ENCODE data around the gene SHC3. TPM values are rescaled to one million over a fixed set of nuclear protein-coding genes. Genes with fewer than 3 reads are reported as not detected.

Gene SHC3
- total RNA-seq, 1 experiment from 2014 or later, result 0.24 TPM

DNA sequence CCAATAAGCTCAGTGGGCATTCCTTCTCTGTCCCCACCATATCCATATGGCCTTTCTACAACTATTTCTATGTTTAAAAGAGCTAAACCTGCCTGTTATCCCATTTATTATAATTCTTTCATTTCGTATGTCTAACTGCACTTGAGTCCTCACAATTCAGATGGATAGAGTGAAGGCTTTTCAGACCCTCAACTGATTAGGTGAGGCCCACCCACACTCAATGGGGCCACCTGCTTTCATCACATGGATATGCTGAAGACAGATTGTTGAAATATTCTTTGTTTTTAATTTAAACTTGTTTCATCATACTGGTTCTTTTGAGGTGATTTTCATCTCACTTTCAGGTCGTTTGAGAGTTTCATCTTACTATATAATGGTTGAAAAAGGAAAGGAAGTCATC is 193.0 kb downstream of the SHC3 start:
- DNase-seq (ENCODE audit: low spot score), result no peak

DNA sequence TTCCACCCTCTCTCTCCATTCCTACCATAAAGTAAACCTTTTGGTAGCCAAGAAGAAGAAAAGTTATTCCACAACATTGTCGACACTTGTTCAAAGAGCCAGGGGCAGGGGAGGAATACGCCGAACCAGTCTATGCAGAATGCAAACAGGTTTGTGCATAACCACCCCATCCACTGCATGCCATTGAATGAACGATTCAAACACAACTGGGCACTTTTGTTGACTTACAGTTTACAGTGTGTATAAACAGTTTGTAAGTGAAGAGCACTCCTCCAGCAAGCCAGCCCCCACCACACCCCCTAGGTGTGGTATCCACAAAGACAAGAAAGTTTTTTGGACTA is 194.1 kb downstream of the SHC3 start:
- no peak for DNase-seq (ENCODE audit: low spot score)

DNA sequence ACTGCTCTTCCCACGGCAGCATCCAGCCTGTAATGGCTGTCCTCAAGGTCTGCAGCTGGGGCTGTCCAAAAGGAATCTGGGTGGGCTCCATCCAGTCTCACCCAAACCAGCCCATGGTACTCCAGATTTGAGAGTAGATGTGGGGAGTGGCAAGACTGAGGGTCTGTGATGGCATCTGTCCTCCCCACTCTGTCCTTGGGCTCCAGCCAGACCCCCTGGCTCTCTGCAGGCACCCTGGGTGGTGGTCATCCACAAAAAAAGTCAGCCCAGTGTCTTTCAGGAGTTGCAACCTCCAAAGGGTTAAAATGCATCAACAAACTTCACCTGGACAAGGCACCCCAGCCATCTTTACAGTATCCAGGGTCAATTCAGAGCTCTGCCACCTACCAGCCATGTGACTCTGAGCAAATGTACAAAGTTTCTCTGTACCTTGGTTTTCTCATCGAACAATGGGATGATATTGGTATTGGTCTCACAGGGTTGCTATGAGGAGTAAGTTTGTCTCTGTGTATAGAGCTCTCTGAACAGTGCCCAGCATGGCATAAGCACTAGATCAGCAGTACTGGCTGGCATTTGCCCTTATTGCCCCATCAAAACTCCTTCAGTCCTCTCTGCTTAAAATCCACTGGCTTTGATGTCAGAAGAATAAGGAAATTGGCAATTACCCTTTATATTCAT is 194.6 kb downstream of the SHC3 start:
- DNase-seq (ENCODE audit: low spot score), result no peak

DNA sequence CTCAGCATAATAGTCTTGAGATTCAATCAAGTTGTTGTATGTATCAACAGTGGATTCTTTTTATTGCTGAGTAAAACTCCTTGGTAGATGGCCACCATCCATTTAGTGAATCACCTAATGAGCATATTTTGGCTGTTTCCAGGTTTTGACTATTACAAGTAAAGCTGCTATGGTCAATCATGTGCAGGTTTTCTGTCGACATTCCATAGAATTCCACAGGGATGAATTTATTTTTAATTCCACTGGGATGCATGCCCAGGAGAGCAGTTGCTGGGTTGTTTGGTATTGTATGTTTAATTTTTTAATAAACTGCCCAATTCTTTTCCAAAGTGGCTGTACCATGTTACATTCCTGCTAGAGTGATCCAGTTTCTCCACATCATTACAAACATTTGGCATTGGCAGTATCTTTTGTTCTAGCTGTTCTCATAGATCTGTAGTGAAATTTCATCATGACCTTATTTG is 197.8 kb downstream of the SHC3 start:
- DNase-seq (ENCODE audit: low spot score), result peak; percentile 45

DNA sequence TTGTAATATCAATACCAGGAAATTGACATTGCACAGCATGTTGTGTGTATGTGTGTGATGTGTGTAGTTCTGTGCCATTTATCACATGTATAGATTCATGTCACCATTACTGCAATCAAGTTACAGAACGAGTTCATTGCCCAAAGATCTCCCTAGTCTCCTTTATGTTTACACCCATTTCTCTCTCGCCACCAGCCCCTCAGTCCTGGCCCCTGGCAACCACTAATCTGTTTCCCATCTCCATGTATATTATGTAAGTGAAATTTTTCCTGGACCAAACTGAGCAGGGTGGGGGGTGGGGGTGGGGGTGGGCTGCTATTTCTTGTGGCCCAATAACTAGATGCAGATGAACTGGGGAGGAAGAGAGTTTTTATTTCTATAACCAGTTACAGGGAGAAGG is 198.8 kb downstream of the SHC3 start:
- DNase-seq (ENCODE audit: low spot score), result no peak

DNA sequence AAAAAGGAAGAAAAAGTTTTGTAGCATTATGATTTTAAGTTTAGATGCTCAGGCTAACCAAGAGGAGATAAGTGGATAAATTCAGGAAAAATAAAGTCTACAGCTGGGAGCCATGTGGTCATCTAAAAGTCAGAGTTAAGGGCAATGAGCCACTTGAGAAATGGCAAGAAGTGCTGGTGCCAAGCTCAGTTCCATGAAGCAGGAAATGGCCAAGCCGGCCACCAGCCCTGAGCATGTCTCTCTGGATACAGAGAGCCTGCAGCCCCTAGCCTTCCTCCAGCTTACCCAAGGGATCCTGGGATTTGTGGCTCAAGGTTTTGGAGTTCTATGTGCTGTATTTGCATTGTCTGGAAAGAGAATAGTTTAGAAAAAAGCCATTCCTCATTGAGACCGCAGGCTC is 199.6 kb downstream of the SHC3 start:
- DNase-seq (ENCODE audit: low spot score), result no peak

DNA sequence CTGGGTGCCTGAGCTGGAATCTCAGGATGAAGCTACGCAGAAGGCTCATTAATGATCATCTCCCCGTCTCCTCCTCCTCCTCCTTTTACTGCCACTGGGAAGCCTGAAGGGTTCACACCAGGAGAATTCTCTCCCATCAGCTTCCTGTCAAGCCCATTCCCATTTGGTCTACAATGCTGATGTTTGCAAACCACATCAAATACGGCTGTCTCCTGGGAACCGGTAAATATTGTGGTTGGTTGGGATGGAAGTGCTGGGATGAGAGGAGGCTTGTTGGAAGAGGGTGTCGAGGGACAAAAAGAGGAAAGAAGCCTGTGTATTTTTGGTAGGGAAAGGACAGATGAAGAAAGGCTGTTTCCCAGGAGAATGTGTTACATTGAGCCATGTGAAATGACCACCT is 200.6 kb downstream of the SHC3 start:
- DNase-seq (ENCODE audit: low spot score), result no peak

DNA sequence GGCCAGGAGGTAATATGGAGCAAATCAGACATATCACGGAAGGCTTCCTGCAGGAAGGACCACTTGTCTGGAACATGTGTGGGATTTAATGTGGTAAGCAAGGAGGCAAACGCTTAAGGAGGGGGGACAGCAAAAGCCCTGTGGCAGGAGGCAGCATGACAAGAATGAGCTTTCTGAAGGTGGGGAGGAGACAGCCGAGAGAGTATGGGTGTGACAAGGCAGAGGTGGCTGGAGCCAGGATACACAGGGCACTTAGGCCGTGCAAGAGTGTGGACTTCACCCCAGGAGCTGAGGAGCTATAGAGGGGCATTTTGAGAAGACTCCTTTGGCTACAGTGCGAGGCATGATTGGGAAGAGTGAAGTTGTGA is 201.7 kb downstream of the SHC3 start:
- DNase-seq (ENCODE audit: low spot score), result no peak

DNA sequence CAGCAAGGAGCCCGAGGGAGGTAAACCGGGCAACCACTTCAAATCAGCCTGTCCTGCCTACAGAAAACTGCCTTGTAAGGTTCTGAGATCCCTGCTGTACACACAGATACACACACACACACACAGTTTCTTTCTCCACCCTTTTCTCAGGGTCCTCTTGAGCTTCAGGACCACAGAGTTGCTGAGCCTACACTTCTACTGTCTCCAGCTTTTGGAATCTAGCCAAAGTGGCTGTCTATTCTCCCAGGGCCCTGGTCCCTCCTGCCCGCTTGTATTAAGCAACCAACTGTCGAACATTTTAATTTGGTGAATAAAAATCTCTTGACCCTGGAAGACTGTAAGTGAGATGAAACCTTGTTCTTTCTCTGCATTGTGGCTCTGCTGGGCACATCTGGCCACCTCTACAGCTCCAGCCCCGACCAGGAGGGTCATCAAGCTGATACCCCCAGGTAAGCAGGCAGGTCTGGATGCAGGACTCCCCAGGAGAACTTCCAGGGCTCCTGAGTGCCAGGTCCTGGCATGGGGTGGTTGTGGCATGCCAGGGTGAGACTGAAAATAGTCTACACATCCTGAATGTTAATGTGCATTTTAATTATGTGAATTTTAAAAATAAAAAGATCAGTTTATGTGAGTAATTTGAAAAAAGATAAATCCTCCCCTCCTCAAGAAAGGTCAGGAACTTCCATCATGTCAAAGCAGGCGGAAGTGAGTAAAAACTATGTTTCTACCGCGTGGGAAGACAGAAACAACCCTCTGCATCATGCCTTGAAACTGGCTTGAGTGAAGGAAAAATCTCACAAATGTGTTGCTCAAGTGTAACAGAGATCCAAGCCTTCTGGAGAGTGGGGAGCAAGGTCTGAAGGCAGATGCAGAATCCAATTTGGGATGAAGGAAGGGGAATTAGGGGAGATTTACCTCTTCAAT is 202.4 kb downstream of the SHC3 start:
- DNase-seq (ENCODE audit: low spot score), result no peak

DNA sequence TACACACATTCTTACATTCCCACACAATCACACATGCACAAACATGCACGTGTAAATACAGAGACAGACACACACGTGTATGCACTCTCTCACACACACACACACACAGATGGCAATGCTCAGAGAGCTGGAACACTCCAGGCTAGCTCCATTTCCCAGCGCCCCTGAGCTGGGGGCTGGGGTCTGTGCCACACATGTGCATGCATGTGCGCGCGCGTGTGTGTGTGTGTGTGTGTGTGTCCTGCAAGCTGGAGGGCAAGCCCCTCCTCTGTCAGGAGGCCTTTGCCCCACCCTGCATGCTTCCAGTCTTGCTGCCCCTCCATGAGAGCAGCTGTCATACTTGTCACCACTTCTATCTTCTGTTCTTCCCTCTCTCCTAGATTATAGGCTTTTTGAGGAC is 204.0 kb downstream of the SHC3 start:
- DNase-seq (ENCODE audit: low spot score), result no peak

DNA sequence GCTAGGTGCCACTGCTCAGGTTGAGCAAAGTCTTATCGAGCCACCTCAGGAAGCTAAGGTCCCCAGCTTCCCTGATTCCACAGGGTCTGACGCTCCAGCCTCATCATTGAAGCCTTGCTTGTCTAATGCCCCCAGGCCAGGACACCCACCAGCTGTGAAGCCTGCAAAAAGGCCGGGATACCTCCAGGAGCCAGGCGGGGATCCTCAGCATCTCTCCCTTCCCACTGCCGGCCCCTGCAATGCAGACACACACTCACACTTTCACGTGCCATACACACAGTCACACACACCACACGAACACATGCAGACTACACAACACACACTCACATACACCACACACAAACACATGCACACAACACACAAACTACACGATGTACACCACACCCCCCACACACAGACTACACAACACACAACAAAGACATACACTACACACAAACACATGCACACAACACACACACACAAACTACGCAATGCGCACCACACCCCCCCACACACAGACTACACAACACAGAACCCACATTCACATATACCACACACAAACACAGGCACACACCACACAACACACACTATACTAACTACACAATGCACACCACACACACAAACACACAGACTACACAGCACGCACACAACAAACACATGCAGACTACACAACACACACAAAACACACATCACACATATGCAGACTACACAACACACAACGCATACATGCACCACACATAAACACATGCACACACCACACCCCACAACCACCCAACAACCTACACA is 205.2 kb downstream of the SHC3 start:
- DNase-seq (ENCODE audit: low spot score), result no peak

DNA sequence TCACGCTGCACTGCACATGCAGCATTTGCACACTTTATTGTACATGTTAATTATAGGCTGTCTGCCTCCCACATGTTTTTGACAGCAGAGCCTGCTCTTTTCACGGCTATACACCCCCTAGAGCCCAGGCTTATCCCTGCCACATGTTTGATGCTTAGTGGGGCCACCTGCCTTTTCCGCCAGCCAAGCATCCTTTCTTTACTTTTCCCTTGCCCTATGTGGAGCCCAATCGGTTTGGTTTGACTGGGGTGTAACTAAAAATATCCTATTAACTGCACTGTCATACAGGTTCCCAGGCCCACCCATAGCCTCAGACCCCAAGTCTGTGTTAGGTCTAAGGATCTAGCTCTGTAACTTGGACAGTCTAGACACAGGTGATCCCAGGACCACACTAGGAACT is 206.2 kb downstream of the SHC3 start:
- no peak for DNase-seq (ENCODE audit: low spot score)

DNA sequence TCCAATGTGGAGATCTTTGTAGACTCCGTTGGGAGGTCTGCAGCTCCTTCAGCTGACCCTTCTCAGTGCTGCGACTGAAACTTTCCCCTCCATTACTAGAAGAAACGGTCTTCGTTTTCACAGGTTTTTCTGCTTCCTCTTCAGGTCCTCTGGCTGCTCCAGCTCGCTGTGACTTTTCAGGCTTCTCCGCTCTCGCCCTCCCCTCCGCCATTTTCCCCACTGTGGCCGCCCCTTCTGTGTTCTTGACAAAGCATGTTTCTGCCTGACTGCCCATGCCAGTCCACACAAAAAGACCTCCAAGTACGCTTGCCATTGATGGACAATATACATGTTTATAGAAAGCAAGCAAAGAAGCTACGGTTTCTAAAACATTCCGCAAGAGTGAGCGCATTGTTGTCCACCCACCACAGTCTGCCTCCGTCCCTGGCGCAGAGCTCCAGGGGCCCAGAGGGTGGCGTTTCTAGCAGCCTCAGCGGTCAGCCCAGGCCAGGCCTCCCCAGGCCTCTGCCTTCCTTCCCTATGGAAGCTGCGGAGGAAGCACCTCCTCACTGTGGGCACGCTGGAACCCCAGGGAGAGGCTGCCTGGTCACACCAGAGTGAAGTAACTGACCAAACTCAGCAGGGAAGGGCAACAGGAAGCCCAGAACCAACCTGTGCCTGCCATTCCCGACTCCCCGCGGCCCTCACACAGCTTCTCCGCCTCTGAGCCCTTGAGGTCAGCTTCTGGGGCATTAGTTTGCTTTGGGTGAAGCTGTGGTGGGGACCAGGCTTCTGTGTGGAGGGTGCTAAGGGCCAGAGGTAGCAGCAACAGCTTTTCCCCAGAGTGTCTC is 207.3 kb downstream of the SHC3 start:
- no peak for DNase-seq (ENCODE audit: low spot score)

DNA sequence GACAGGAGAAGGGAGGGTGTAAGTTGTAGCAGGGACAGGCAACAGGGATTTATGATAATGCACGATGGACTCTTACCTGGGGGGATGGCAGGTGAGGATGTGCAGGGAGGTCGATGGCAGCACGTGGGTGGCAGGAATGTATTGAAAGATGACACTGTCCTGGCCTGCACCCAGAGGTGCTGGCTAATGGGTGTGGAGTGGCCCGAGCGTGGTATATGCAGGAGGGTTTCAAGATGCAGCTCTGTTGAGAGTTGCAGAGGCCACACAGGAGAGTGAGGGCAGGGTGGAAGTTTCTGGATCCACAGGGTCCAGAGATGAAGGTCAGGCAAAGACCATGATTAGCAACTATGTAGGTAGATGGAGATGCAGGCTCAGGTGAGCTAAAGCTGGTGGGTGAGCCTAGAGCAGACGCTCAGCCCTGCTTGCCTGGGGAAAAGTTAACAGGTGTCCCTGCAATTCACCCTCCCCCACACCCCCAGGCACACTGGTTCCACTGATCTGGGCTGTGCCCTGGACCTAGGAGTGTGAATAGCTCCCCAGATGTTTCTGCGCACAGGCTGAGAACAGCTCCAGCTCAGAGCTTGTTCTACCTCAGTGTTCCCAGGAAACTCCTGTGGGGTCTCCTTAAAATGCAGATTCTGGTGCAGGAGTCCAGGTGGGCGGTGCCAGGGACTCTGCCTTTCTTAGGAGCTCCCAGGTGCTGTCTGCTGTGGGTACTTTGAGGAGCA is 208.8 kb downstream of the SHC3 start:
- no peak for DNase-seq (ENCODE audit: low spot score)

DNA sequence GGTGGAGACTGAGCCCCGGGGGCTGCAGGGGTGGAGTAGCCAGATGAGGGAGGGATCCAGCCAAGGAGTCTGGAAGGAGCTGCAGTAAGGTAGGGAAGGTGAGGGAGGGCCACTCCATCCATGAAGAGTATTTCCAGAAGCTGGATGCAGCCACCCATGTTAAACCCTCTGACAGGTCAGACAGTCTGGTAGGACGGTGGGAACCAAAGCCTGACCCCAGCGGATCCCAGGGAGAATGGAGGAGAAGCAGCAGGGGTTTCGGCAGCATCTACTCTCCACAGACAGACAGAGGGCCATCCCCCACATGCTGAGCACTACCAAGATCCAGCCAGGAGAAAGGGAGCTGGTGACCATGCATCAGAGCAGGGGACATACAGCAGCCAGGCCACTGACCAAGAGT is 209.8 kb downstream of the SHC3 start:
- DNase-seq (ENCODE audit: low spot score), result no peak

DNA sequence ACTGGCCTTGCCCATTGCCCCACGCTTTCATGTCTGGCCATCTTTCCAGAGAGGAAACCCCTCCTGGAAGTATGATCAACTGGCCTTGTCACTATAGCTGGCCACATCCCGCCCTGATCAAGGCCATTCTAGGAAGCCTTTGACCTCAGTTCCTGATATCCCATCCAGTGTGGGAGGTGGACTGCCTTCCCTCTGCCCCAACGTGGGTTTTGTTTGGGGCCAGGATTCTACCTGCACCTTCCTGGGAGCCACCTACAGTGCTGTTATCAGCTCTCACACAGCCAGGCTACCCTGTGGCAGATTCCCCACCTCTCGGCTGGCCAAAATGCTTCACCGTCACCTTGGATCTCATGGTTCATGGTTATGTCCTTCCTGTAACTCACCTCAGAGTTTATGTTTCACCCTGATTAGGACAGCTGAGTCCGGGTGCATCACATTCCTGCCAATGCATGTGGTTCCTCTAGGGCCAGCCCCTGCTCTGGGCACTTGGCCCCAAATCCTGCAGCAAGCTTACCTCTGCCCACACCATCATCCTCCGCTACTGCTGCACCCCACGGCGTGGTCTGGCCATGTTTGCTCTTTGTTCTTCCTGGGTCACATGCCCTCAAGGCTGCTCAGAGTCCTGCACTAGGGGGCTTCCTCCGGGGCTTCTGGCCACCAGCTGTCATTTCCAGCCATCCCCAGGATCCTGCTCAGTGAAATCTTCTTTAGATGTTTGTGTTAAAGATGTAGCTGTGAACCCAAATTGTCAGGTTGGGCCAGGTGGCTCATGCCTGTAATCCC is 211.5 kb downstream of the SHC3 start:
- no peak for DNase-seq (ENCODE audit: low spot score)

DNA sequence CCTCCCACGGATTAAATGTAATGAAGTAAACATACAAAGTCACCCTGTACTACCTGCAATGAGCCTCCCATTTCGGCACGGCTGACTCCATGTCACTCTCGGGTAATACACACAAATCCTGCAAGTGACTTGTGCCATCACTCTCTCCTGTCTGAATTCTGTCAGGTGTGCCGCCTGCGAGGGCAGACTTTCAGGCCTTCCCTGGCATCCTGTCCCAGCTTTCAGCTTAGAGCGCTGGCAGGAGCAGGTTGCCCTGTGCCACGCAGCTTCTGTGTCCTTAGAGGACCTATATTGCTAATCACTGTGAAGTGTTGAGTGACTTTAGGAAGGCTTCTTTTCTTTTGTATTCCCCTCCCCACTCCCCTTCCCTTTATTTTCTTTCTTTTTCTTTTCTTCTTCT is 213.1 kb downstream of the SHC3 start:
- no peak for DNase-seq (ENCODE audit: low spot score)

DNA sequence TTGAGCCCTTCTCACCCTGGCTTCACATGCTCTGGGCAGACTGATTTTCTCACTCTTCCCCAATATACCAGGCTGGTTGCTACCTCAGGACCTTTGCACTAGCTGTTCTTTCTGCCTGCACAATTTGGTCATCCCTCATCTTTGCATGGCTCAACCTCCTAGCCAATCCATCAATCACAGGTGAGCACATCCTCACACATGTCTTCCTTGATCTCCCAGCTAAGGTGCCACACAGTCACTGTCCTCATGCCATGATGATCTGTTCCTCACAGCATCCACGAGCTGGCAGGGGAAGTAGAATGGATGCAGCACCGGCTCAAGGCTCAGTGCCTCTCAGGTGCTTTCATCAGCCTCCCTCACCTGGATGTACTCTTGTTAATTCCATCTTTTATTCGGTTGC is 218.0 kb downstream of the SHC3 start:
- DNase-seq (ENCODE audit: low spot score), result no peak

DNA sequence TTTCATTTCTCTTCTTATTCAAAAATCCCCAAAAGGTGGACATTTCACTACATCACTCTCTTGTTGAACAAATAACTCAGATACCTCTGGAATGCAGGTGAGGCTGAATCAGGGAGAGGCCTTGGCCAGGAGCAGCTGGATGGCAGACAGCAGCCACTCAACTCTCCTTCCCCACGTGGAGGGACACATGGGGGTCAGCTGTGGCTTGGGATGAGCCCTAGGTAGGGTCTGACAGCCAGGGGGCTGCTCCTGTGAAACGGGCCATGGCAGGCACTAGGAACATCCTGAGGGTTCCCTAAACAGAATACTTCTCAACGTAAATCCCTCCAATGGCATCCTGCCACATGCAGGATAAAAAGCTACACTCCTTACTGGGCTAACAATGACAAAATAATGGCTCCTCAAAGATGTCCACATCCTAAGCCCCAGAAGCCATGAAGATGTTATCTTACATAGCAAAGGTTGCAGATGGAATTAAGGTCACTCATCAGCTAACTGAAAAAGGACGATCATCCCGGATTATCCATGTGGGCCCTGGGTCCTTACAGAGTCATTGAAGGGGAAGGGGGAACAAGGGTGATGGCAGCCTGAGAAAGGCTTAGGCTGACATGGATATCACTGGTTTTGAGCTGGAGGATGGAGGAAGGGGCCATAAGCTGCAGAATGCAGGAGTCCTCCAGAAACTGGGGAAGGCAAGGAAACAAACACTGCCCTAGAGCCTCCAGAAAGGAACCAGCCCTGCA is 218.7 kb downstream of the SHC3 start:
- DNase-seq (ENCODE audit: low spot score), result no peak

DNA sequence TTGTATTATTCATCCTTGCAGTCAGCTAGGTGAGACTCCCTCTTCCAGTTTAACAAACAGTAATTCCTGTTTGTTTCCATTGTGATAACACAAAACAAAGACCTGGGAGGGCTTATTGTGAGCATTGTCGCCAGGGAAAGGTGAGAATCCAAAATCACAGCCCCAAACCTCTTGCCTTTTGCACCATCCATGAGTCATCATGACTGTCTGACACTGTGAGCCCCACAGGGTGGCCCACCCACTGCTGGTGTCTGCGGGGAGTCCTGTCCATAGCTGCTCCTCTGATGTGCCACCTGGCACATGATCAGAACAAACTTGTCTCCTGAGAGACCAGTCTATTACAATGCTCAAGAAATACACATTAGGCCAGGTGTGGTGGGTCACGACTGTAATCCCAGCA is 221.1 kb downstream of the SHC3 start:
- no peak for DNase-seq (ENCODE audit: low spot score)

Data from A172 (cell line).